Upper lobe of left lung (tissue), 4 donors: ENCODE data around the gene MAN1A2.

Experiments used
- CTCF ChIP-seq, 6 experiments: fragments of 450-650 bp in 4 of 6; fragments of 200-600 bp in 2 of 6; sonication (generic) in 2 of 6; IDR thresholded peaks; one replicate each; pipeline ENCODE4 v1.5.1; 2016 to 2019; ENCODE audit warnings: antibody characterized with exemption in 6 of 6
- EP300 ChIP-seq, 4 donors: sonication (generic); formaldehyde crosslinking; IDR thresholded peaks; one replicate each; pipeline ENCODE4 v1.5.1; 2017; ENCODE audit warnings: antibody characterized with exemption in 4 of 4, control low read depth in 2 of 4
- POLR2A ChIP-seq, 4 donors: fragments of 450-650 bp; IDR thresholded peaks; one replicate each; pipeline ENCODE4 v1.5.1; 2016 to 2017; ENCODE audit warnings: antibody characterized with exemption in 4 of 4, mild to moderate bottlenecking in 2 of 4
- POLR2AphosphoS5 ChIP-seq, 2 donors: sonication (generic); formaldehyde crosslinking; IDR thresholded peaks; one replicate each; pipeline ENCODE4 v1.5.1; 2017; ENCODE audit warnings: antibody characterized with exemption in 2 of 2

GRCh38 chr1:117320515-117320914 lies 46.7 kb upstream of the MAN1A2 start:
- no peak for TF ChIP-seq CTCF (IDR thresholded peaks at IDR 0.05)
- no peak for TF ChIP-seq POLR2A (IDR thresholded peaks at IDR 0.05)
- TF ChIP-seq POLR2AphosphoS5 (IDR thresholded peaks at IDR 0.05): no peak
- no peak for TF ChIP-seq EP300 (IDR thresholded peaks at IDR 0.05)
